Erythroblast (primary cell): ENCODE data around the gene IL1RAPL1.

Experiments used
- GATA1 ChIP-seq: IDR thresholded peaks from 2 replicates; pipeline ENCODE4 v1.6.1; 2011; ENCODE audit warnings: low read depth, mild to moderate bottlenecking, control low read depth, low read length, moderate library complexity
- POLR2A ChIP-seq: IDR thresholded peaks from 2 replicates; pipeline ENCODE4 v1.6.1; 2011; ENCODE audit warnings: mild to moderate bottlenecking, low read length

DNA sequence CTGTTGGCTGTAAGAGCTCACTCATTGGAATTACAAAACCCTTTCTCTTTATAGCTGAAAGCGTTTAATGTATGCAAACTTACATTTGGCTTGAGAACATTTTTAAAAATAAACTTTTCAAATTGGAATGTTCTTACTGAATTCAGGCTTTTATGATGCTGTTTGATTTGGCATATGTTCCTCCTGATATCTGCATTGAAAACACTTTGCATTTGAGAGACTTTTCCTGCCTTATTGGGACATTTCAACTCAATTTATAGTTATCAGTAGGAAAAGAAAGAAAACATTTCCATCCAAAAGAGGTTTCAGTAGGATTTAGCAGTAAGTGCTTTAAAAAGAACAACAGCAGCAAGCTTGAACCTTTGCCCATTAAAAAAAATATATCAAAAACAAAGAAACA, 520.0 kb downstream of the IL1RAPL1 start:
- TF ChIP-seq POLR2A (no peak), GATA1 (no peak)
